Airway epithelial cell (primary cell): ENCODE data around the gene USP26. TPM values are rescaled to one million over a fixed set of nuclear protein-coding genes. Genes with fewer than 3 reads are reported as not detected.

Source experiments
- total RNA-seq: library from RNA; depleted of rRNA; stranded (reverse); fragments of >200 nt; gene quantifications from 2 replicates; pipeline ENCODE4 v1.2.3, GENCODE V29; 2015

USP26 gene
- not detected in 2 replicates for total RNA-seq

GRCh38 chrX:133097031-133097430, at the start of gene USP26:
TSS of gene USP26 (minus strand) at chrX:133097109. CDS start at chrX:133028220, 68,889 bp downstream.

Other genes with a start within 250 kb of the USP26 start
- gene HS6ST2, start 138.5 kb downstream of the USP26 start, total RNA-seq = 6.5 and 7.4 TPM in 2 replicates
- not detected in 2 replicates for gene TFDP3, start 121.2 kb upstream of the USP26 start, total RNA-seq